Vagina (tissue), 2 donors: ENCODE results near the gene NKAIN2. TPM values are rescaled to one million over a fixed set of nuclear protein-coding genes. Genes with fewer than 3 reads are reported as not detected.

Experiments used
- DNase-seq, 2 donors: peaks; one replicate each; pipeline ENCODE4 v3.0.0-alpha.2; 2017; ENCODE audit errors: extremely low spot score in 2 of 2
- H3K27ac ChIP-seq: fragments of 200-600 bp; sonication (generic); one replicate; pipeline ENCODE4 v1.5.1; 2019
- H3K27me3 ChIP-seq: fragments of 200-600 bp; sonication (generic); one replicate; pipeline ENCODE4 v1.5.1; 2019
- H3K36me3 ChIP-seq, 2 donors: fragments of 200-600 bp; sonication (generic); one replicate each; pipeline ENCODE4 v1.5.1; 2017 to 2019
- H3K4me1 ChIP-seq: fragments of 200-600 bp; sonication (generic); one replicate; pipeline ENCODE4 v1.5.1; 2019
- H3K4me3 ChIP-seq, 2 donors: fragments of 200-600 bp; sonication (generic); 1 replicate in 1 of 2; 2 replicates in 1 of 2; pipeline ENCODE4 v1.5.1; 2016 to 2019
- H3K9me3 ChIP-seq: fragments of 200-600 bp; sonication (generic); one replicate; pipeline ENCODE4 v1.5.1; 2019
- CTCF ChIP-seq, 3 experiments: fragments of 450-650 bp in 2 of 3; fragments of 200-600 bp in 1 of 3; sonication (generic) in 1 of 3; IDR thresholded peaks; one replicate each; pipeline ENCODE4 v1.5.1; 2017 to 2019; ENCODE audit warnings: antibody characterized with exemption in 3 of 3, mild to moderate bottlenecking in 2 of 3, moderate library complexity in 2 of 3
- POLR2A ChIP-seq, 2 donors: fragments of 450-650 bp; IDR thresholded peaks; one replicate each; pipeline ENCODE4 v1.6.1; 2017; ENCODE audit warnings: antibody characterized with exemption in 2 of 2, mild to moderate bottlenecking in 2 of 2, moderate library complexity in 2 of 2
- POLR2AphosphoS5 ChIP-seq, 2 donors: sonication (generic); formaldehyde crosslinking; IDR thresholded peaks; one replicate each; pipeline ENCODE4 v1.9.0; 2017; ENCODE audit warnings: antibody characterized with exemption in 2 of 2, mild to moderate bottlenecking in 2 of 2, low read depth in 1 of 2; ENCODE audit not compliant: insufficient read depth in 1 of 2
- intact Hi-C: fragments of 100-400 bp; cut with DNase I; formaldehyde crosslinking; loops from one replicate; pipeline ENCODE4 v1.15.1; 2023
- total RNA-seq: library from RNA; depleted of rRNA; stranded (reverse); fragments of >200 nt; gene quantifications from one replicate; pipeline ENCODE4 v1.2.3, GENCODE V29; 2016

Gene NKAIN2
- total RNA-seq, 1 donor from 2014 or later = not detected

- H3K4me3 ChIP-seq = no peak overlapping the region
- H3K9me3 ChIP-seq = no peaks in the 10 kb centered on the region
- TF ChIP-seq POLR2A (IDR thresholded peaks at IDR 0.05) = no peak
- TF ChIP-seq CTCF (IDR thresholded peaks at IDR 0.05) = no peak
- no peak for TF ChIP-seq POLR2AphosphoS5 (IDR thresholded peaks at IDR 0.05; ENCODE audit: insufficient read depth in 1 of 2, low read depth in 1 of 2)
- no peaks in the 10 kb centered on the region for H3K36me3 ChIP-seq
- no peaks in the 10 kb centered on the region for H3K27me3 ChIP-seq
- H3K27ac ChIP-seq = no peak overlapping the region
- DNase-seq = no peak
- no peaks in the 10 kb centered on the region for H3K4me1 ChIP-seq
- intact Hi-C loops = no loop called here
Measured at GRCh38 chr6:124368131-124368530, 564.5 kb downstream of the NKAIN2 start.

- Histone ChIP-seq H3K9me3 (no peaks in the 10 kb centered on the region), H3K4me1 (no peaks in the 10 kb centered on the region), H3K27ac (no peak overlapping the region), H3K4me3 (no peak overlapping the region), H3K27me3 (no peaks in the 10 kb centered on the region), H3K36me3 (no peaks in the 10 kb centered on the region)
- TF ChIP-seq POLR2AphosphoS5 (IDR thresholded peaks at IDR 0.05; ENCODE audit: insufficient read depth in 1 of 2, low read depth in 1 of 2) (no peak), CTCF (IDR thresholded peaks at IDR 0.05) (no peak), POLR2A (IDR thresholded peaks at IDR 0.05) (no peak)
- intact Hi-C loops = no loop called here
- no peak for DNase-seq
Measured at GRCh38 chr6:124371974-124372475, 568.4 kb downstream of the NKAIN2 start.

GRCh38 chr6:124373386-124373785 is 569.7 kb downstream of the NKAIN2 start:
- Histone ChIP-seq H3K9me3 (no peaks in the 10 kb centered on the region), H3K4me1 (no peaks in the 10 kb centered on the region), H3K27ac (no peak overlapping the region), H3K27me3 (no peaks in the 10 kb centered on the region), H3K4me3 (no peak overlapping the region), H3K36me3 (no peaks in the 10 kb centered on the region)
- intact Hi-C loops = no loop called here
- no peak for TF ChIP-seq POLR2A (IDR thresholded peaks at IDR 0.05)
- no peak for TF ChIP-seq POLR2AphosphoS5 (IDR thresholded peaks at IDR 0.05; ENCODE audit: insufficient read depth in 1 of 2, low read depth in 1 of 2)
- no peak for TF ChIP-seq CTCF (IDR thresholded peaks at IDR 0.05)
- no peak for DNase-seq

GRCh38 chr6:124389127-124389526 is 585.5 kb downstream of the NKAIN2 start:
- TF ChIP-seq POLR2AphosphoS5 (IDR thresholded peaks at IDR 0.05; ENCODE audit: insufficient read depth in 1 of 2, low read depth in 1 of 2) = no peak
- intact Hi-C loops = no loop called here
- H3K36me3 ChIP-seq = no peaks in the 10 kb centered on the region

GRCh38 chr6:124393536-124393935 is 589.9 kb downstream of the NKAIN2 start:
- intact Hi-C loops = no loop called here
- DNase-seq = no peak
- Histone ChIP-seq H3K4me1 (no peaks in the 10 kb centered on the region), H3K4me3 (no peak overlapping the region), H3K9me3 (no peaks in the 10 kb centered on the region), H3K27me3 (no peaks in the 10 kb centered on the region), H3K27ac (no peak overlapping the region), H3K36me3 (no peaks in the 10 kb centered on the region)
- no peak for TF ChIP-seq CTCF (IDR thresholded peaks at IDR 0.05)
- TF ChIP-seq POLR2AphosphoS5 (IDR thresholded peaks at IDR 0.05; ENCODE audit: insufficient read depth in 1 of 2, low read depth in 1 of 2) = no peak
- TF ChIP-seq POLR2A (IDR thresholded peaks at IDR 0.05) = no peak

More at GRCh38 chr6:124389127-124389526, 585.5 kb downstream of the NKAIN2 start:
- no peak for DNase-seq
- no peaks in the 10 kb centered on the region for H3K27me3 ChIP-seq
- no peaks in the 10 kb centered on the region for H3K4me1 ChIP-seq
- H3K27ac ChIP-seq = no peak overlapping the region
- no peaks in the 10 kb centered on the region for H3K9me3 ChIP-seq
- H3K4me3 ChIP-seq = no peak overlapping the region
